NT2/D1 (cell line): Measurements from ENCODE around the gene SFI1.

Experiments
- DNase-seq: peaks from one replicate; pipeline ENCODE4 v3.0.0-alpha.2; 2011; ENCODE audit warnings: low read depth, low spot score
- H3K27me3 ChIP-seq: 2 replicates; pipeline ENCODE4 v1.6.0; 2011; ENCODE audit warnings: mild to moderate bottlenecking; ENCODE audit not compliant: insufficient read length, insufficient read depth
- H3K36me3 ChIP-seq: 2 replicates; pipeline ENCODE4 v1.6.1; 2011; ENCODE audit warnings: mild to moderate bottlenecking, low read length, mixed read lengths; ENCODE audit not compliant: insufficient read depth, insufficient read length
- H3K4me1 ChIP-seq: 2 replicates; pipeline ENCODE4 v1.5.1; 2011; ENCODE audit not compliant: insufficient read depth, insufficient read length
- H3K4me3 ChIP-seq: 2 replicates; pipeline ENCODE4 v1.5.1; 2011; ENCODE audit warnings: low read depth; ENCODE audit not compliant: insufficient read length
- H3K9ac ChIP-seq: 2 replicates; pipeline ENCODE4 v1.6.0; 2011; ENCODE audit warnings: low read depth; ENCODE audit not compliant: insufficient read length
- H3K9me3 ChIP-seq: 2 replicates; pipeline ENCODE4 v1.5.1; 2011; ENCODE audit warnings: mild to moderate bottlenecking, low read length; ENCODE audit not compliant: insufficient read depth
- SUZ12 ChIP-seq: IDR thresholded peaks from 2 replicates; pipeline ENCODE4 v1.6.1; 2011; ENCODE audit not compliant: insufficient read length, insufficient read depth; ENCODE audit errors: extremely low read depth
- YY1 ChIP-seq: IDR thresholded peaks from 2 replicates; pipeline ENCODE4 v1.6.1; 2011; ENCODE audit not compliant: insufficient read length, insufficient read depth
- ZNF274 ChIP-seq: IDR thresholded peaks from 2 replicates; pipeline ENCODE4 v1.6.1; 2011; ENCODE audit warnings: mild to moderate bottlenecking, low read depth, low read length

The SFI1 gene

DNA sequence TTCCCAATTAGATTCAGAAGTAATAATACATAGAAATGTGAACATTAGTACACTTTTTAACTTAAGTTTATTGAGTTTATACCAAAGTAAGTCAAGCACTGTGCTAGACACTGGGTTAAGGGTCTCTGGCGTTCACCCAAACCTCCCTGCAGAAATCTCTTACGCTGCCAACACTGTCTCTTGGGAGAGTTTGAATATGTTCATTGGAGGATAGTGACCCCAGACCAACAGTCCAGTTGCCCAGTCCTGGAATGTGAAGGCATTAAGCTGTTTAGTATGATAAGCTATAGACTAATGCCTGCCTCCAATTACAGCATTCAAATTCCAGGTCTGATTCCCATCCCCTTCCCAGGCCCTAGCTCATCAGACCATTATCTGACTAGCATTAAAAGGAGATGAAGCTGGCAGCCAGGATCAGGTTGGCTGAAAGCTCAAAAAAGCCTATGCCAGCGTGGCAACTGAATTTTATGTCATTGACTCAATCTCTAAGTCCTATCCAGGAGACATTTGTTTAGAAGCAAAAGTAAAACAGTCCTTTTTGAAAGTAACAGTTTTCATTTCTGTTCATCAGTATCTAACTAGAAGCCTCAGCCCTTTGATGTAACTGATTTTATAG, 77.8 kb downstream of the SFI1 start:
- Histone ChIP-seq H3K9me3 (no peaks in the 10 kb centered on the region), H3K4me1 (no peaks in the 10 kb centered on the region), H3K27me3 (no peaks in the 10 kb centered on the region), H3K36me3 (no peaks in the 10 kb centered on the region), H3K9ac (no peak overlapping the region), H3K4me3 (no peak overlapping the region)
- TF ChIP-seq ZNF274 (no peak), SUZ12 (no peak), YY1 (no peak)
- DNase-seq = no peak

DNA sequence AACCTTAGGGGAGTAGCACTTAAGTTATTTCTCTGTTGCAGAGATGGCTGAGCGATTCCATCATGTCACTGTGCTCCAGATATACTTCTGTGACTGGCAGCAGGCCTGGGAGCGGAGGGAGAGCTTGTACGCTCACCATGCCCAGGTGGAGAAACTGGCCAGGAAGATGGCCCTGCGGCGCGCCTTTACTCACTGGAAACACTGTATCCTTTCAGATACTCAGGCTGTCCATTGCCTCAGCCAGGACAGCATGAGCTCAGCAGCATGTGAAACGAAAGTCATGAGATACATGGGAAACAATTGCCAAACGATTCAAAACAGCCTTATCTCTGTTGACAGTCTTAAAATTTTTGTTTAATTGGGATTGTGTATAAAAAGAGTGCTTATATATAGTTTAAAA, 78.9 kb downstream of the SFI1 start:
- no peaks in the 10 kb centered on the region for H3K9me3 ChIP-seq
- no peaks in the 10 kb centered on the region for H3K27me3 ChIP-seq
- no peak for DNase-seq
- TF ChIP-seq SUZ12 = no peak
- TF ChIP-seq ZNF274 = no peak
- no peak for TF ChIP-seq YY1
- no peaks in the 10 kb centered on the region for H3K36me3 ChIP-seq
- no peak overlapping the region for H3K9ac ChIP-seq
- H3K4me3 ChIP-seq = no peak overlapping the region
- H3K4me1 ChIP-seq = no peaks in the 10 kb centered on the region

DNA sequence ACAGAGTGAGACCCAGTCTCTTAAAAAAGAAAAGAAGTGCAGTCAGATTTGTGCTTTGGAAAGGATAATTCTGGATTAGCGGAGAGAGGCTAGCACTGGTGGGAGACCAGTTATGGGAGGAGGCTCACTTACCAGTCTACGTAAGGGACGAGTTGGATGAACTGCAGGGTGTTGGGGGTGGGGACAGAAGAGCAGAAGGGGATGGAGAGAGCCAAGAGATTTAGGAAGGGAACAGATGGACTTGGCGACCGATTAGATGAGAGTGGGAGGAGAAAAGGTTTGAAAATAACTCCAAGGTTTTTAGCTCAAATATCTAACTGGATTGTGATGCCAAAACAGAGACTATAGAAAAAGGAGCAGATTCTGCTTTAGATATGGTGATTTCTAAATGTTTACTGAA, 81.4 kb downstream of the SFI1 start:
- Histone ChIP-seq H3K9me3 (no peaks in the 10 kb centered on the region), H3K36me3 (no peaks in the 10 kb centered on the region), H3K27me3 (no peaks in the 10 kb centered on the region), H3K4me3 (no peak overlapping the region), H3K9ac (no peak overlapping the region), H3K4me1 (no peaks in the 10 kb centered on the region)
- no peak for DNase-seq
- TF ChIP-seq ZNF274 = no peak

DNA sequence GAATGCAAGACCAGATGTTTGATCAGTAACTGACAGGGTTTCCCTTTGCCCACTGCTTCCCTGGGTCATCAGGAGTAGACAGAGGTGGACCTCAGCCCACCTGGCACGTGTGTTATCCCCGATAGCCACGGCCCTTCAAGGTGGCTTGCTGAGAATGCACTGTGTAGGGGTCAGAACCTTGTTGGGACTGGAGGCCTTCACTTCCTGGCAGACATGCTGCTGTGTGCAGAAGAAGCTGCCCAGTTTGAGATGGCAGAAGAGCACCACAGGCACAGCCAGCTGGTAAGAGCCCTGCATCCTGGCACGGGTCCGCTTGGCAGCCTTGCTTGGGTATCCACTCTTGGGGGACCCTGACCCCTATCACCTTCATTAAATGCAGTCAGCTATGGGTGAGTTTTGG, 81.8 kb downstream of the SFI1 start:
- no peaks in the 10 kb centered on the region for H3K4me1 ChIP-seq
- DNase-seq = no peak
- no peaks in the 10 kb centered on the region for H3K9me3 ChIP-seq
- H3K9ac ChIP-seq = no peak overlapping the region
- no peak overlapping the region for H3K4me3 ChIP-seq
- no peak for TF ChIP-seq YY1
- no peak for TF ChIP-seq SUZ12
- TF ChIP-seq ZNF274 = no peak
- no peaks in the 10 kb centered on the region for H3K27me3 ChIP-seq
- H3K36me3 ChIP-seq = no peaks in the 10 kb centered on the region

DNA sequence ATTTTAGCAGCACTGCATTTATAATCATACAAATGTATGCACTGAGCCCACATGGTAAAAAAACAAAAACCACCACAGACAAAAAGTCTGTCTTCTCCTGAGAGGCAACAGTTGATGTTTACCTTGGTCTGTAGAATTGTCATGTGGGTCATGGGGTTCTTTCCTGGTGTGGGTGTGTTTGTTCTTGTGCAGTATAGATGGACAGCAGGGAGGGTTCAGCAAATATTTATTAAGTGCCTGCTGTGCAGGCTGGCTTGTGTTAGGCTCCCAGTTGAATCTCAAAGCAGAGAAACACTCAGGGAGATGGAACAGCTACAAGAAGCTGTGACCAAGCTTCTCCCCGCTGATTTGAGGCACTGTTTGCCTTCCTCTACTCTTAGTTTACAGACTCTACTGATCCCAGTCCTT, 83.5 kb downstream of the SFI1 start:
- H3K27me3 ChIP-seq = no peaks in the 10 kb centered on the region
- H3K36me3 ChIP-seq = no peaks in the 10 kb centered on the region
- TF ChIP-seq ZNF274 = no peak
- no peak for TF ChIP-seq SUZ12
- TF ChIP-seq YY1 = no peak
- no peaks in the 10 kb centered on the region for H3K4me1 ChIP-seq
- no peak for DNase-seq
- no peaks in the 10 kb centered on the region for H3K9me3 ChIP-seq
- H3K9ac ChIP-seq = no peak overlapping the region
- no peak overlapping the region for H3K4me3 ChIP-seq

DNA sequence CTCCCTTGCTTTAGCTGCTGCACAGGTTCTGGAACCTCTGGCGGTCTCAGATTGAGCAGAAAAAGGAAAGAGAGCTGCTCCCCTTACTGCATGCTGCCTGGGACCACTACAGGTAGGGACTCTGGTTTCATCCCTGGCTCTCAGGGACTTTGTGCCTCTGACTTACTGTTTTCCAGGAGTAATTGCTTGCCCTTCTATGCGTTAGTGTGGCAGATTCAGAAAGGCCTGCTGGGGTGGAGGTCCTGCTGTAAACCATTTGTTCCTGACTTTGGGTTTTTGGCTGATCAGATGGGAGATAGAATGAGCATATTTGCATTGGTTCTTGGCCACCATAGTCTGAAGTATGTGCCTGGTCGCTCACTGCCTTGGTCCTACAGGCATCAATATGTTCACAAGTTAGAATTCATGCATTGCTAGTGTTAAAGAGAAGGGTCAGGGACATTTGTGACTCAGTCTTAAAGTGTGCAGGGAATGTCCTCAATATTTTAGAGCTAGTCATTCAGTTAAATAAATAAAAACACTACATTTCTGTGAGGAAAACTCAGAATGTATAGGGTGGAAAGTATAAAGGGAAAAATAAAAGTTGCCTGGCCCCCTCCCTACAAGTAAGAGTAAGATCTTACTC, 87.6 kb downstream of the SFI1 start:
- TF ChIP-seq ZNF274 = no peak
- TF ChIP-seq SUZ12 = no peak
- TF ChIP-seq YY1 = no peak
- DNase-seq = no peak
- H3K4me1 ChIP-seq = no peaks in the 10 kb centered on the region
- H3K36me3 ChIP-seq = peaks cover 8% of the 10 kb centered on the region
- no peaks in the 10 kb centered on the region for H3K27me3 ChIP-seq
- no peak overlapping the region for H3K4me3 ChIP-seq
- H3K9ac ChIP-seq = no peak overlapping the region
- no peaks in the 10 kb centered on the region for H3K9me3 ChIP-seq

DNA sequence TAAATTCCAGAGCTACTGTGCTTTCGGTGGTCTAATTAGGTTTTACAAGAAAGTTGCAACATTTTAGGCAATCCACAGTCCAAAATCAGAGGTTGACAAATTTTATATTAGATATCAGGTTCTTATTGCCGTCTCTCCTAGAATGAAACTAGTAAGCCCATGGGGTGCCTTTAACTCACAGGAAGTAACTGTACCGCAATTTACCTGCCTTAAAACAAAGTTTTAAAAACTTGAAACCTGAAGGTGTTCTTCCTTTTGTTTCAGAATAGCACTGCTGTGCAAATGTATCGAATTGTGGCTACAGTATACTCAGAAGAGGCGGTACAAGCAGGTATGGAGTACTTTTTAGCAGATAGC, 88.4 kb downstream of the SFI1 start:
- no peak for TF ChIP-seq ZNF274
- no peak for TF ChIP-seq YY1
- TF ChIP-seq SUZ12 = no peak
- Histone ChIP-seq H3K36me3 (peaks cover 8% of the 10 kb centered on the region), H3K4me3 (no peak overlapping the region), H3K9ac (no peak overlapping the region), H3K27me3 (no peaks in the 10 kb centered on the region), H3K9me3 (no peaks in the 10 kb centered on the region), H3K4me1 (no peaks in the 10 kb centered on the region)
- no peak for DNase-seq
